Sigmoid colon (tissue), 7 donors: ENCODE measurements around the gene MITF. TPM values are rescaled to one million over a fixed set of nuclear protein-coding genes. Genes with fewer than 3 reads are reported as not detected.
A peak's percentile ranks its signal among the peaks of the same experiment; 100 is the strongest.

Experiments used
- DNase-seq: peaks from one replicate; pipeline ENCODE4 v3.0.0-alpha.2; 2019
- H3K27ac ChIP-seq, 4 donors: fragments of 200-600 bp; sonication (generic); one replicate each; pipeline ENCODE4 v1.5.1; 2016 to 2019; ENCODE audit warnings: mild to moderate bottlenecking in 1 of 4
- H3K27me3 ChIP-seq, 3 donors: fragments of 200-600 bp; sonication (generic); one replicate each; pipeline ENCODE4 v1.5.1; 2019; ENCODE audit warnings: mild to moderate bottlenecking in 1 of 3
- H3K36me3 ChIP-seq, 4 donors: fragments of 200-600 bp; sonication (generic); one replicate each; pipeline ENCODE4 v1.5.1; 2016 to 2019
- H3K4me1 ChIP-seq, 4 donors: fragments of 200-600 bp; sonication (generic); one replicate each; pipeline ENCODE4 v1.5.1; 2017 to 2019
- H3K4me3 ChIP-seq, 4 donors: fragments of 200-600 bp; sonication (generic); one replicate each; pipeline ENCODE4 v1.5.1; 2017 to 2019; ENCODE audit warnings: mild to moderate bottlenecking in 2 of 4, moderate library complexity in 1 of 4
- H3K9me3 ChIP-seq, 4 donors: fragments of 200-600 bp in 3 of 4; sonication (generic) in 3 of 4; one replicate each; pipeline versions ENCODE4 v1.5.1 to v1.6.1; 2013 to 2019
- EP300 ChIP-seq, 4 donors: sonication (generic); formaldehyde crosslinking; IDR thresholded peaks; one replicate each; pipeline ENCODE4 v1.6.1; 2017; ENCODE audit warnings: antibody characterized with exemption in 4 of 4
- POLR2A ChIP-seq, 2 donors: fragments of 450-650 bp; IDR thresholded peaks; one replicate each; pipeline ENCODE4 v1.6.1; 2016; ENCODE audit warnings: antibody characterized with exemption in 2 of 2, mild to moderate bottlenecking in 2 of 2, moderate library complexity in 2 of 2
- POLR2AphosphoS5 ChIP-seq, 4 donors: sonication (generic); formaldehyde crosslinking; IDR thresholded peaks; one replicate each; pipeline ENCODE4 v1.6.1; 2017; ENCODE audit warnings: antibody characterized with exemption in 4 of 4
- WGBS, 2 donors: extraction: QIAGEN DNeasy Blood & Tissue Kit; methylation state at CpG; one replicate each; pipeline ENCODE4 v1.1.7; 2013; 5-methylcytosine and 5-hydroxymethylcytosine counted together
- intact Hi-C: fragments of 100-400 bp; cut with DNase I; formaldehyde crosslinking; loops from one replicate; pipeline ENCODE4 v1.15.1; 2023
- polyA plus RNA-seq, 3 donors: library from polyadenylated mRNA; stranded (reverse); fragments of 200-250 nt; gene quantifications; one replicate each; pipeline ENCODE4 v1.2.3, GENCODE V29; 2013
- total RNA-seq, 4 donors: library from RNA; depleted of rRNA; stranded (reverse); fragments of >200 nt; gene quantifications; one replicate each; pipeline ENCODE4 v1.1.0, GENCODE V29; 2016
- TF ChIP-seq, protein P1 (sequence below), 4 experiments: fragments of 450-650 bp in 3 of 4; fragments of 200-600 bp in 1 of 4; IDR thresholded peaks; one replicate each; pipeline ENCODE4 v1.5.1; 2016 to 2019; ENCODE audit warnings: antibody characterized with exemption in 4 of 4, mild to moderate bottlenecking in 3 of 4, moderate library complexity in 2 of 4
- donor health status: healthy with polysubstance abuse.
- donor health status: Bipolar disorder and iron deficiency.
- donor health status: healthy.

Gene MITF
- total and polyA plus RNA-seq, 7 donors = 2.1 to 73.2 (median 65.4) TPM

DNA sequence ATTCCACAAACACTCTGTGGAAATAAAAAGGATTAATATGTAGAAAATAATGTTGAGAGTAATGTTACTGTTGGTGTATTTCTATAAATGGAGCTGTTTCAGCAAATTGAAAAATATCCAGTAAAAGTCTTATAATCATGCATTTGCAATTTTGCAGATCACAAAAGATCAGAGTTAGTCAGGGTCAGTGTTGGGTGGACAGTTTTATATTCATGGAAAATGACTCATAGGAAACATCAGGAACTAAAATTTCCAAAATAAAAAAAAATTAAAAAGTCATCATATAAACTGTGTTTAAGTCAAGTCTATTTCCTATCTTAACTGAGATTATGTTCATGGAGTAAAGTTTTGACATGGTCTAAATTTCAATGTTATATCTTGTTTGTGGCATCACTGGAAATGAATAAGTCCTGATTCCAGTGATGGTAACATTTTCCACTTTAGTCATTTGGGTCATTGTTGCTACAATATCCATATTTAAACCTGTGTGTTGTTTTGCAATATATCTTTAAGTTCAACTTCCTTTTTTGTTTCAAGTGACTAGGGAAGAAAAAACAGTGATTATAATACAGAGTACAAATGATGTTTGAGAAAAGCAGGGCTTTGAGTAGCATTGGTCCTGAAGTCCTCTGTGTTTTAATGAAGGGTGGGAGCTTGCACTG is 37.8 kb downstream of the MITF start:
- intact Hi-C loops = no loop called here
- no peaks in the 10 kb centered on the region for H3K36me3 ChIP-seq
- no peak overlapping the region for H3K27ac ChIP-seq
- H3K27me3 ChIP-seq = no peaks in the 10 kb centered on the region
- TF ChIP-seq EP300 (IDR thresholded peaks at IDR 0.05) (no peak), POLR2A (IDR thresholded peaks at IDR 0.05) (no peak), POLR2AphosphoS5 (IDR thresholded peaks at IDR 0.05) (no peak)
- TF ChIP-seq, protein P1, sequence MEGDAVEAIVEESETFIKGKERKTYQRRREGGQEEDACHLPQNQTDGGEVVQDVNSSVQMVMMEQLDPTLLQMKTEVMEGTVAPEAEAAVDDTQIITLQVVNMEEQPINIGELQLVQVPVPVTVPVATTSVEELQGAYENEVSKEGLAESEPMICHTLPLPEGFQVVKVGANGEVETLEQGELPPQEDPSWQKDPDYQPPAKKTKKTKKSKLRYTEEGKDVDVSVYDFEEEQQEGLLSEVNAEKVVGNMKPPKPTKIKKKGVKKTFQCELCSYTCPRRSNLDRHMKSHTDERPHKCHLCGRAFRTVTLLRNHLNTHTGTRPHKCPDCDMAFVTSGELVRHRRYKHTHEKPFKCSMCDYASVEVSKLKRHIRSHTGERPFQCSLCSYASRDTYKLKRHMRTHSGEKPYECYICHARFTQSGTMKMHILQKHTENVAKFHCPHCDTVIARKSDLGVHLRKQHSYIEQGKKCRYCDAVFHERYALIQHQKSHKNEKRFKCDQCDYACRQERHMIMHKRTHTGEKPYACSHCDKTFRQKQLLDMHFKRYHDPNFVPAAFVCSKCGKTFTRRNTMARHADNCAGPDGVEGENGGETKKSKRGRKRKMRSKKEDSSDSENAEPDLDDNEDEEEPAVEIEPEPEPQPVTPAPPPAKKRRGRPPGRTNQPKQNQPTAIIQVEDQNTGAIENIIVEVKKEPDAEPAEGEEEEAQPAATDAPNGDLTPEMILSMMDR (IDR thresholded peaks at IDR 0.05) = no peak
- H3K9me3 ChIP-seq = no peaks in the 10 kb centered on the region
- peaks cover 0 to 78% (median 55%) of the 10 kb centered on the region in 4 donors for H3K4me1 ChIP-seq
- no peak overlapping the region for H3K4me3 ChIP-seq
- DNase-seq = no peak

DNA sequence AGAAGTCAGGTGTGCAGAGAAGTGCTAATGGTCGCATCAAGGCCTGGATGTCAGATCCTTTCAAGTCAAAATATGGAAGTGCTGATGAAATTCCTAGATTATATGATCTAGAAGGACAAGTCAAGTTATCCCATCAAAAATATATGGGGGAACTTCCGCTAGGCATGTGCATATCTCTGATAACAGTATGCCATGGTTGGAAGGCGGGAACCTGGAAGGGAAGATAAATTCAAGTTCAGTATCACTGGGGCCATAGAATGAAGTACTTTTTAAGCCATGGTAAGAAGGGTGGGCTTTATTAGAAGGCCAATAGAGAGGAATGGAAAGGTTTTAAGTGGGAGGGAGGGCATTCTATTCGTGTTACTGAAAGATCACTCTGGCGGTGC is 38.3 kb downstream of the MITF start:
- H3K9me3 ChIP-seq = no peaks in the 10 kb centered on the region
- 91 to 93% methylated on average over 5 of the region's 5 CpGs for WGBS, 2 donors
- H3K36me3 ChIP-seq = no peaks in the 10 kb centered on the region
- H3K4me3 ChIP-seq = no peak overlapping the region
- no peak for TF ChIP-seq EP300 (IDR thresholded peaks at IDR 0.05)
- TF ChIP-seq POLR2AphosphoS5 (IDR thresholded peaks at IDR 0.05) = no peak
- TF ChIP-seq, protein P1 (IDR thresholded peaks at IDR 0.05) = no peak
- no peak for TF ChIP-seq POLR2A (IDR thresholded peaks at IDR 0.05)
- peaks cover 0 to 78% (median 53%) of the 10 kb centered on the region in 4 donors for H3K4me1 ChIP-seq
- intact Hi-C loops = no loop called here
- H3K27ac ChIP-seq = no peak overlapping the region
- no peak for DNase-seq
- no peaks in the 10 kb centered on the region for H3K27me3 ChIP-seq

DNA sequence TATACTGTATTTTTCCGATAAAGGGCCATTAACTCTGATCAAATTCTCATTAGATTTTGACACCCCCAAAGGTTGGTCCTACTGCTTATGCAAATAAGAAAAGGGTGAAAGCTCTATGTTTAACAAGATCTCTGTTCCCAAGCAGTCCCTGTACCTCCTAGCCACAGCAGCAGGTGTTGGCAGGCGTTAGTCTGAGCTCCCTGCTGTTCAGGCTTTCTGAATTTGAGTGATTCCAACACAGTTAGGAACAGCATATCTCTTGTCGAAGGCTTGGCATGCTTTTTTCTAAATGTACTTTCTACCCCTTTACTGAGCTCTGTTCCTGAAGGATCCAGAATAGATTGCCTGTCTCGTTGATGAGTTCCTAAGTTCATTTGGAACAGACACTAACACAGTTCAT is 42.3 kb downstream of the MITF start:
- no peaks in the 10 kb centered on the region for H3K36me3 ChIP-seq
- no peak overlapping the region for H3K4me3 ChIP-seq
- intact Hi-C loops = no loop called here
- peak overlapping the region in 3 of 4 donors; percentile 30 to 77 (median 47) for H3K27ac ChIP-seq
- peaks cover 0 to 75% (median 49%) of the 10 kb centered on the region in 4 donors for H3K4me1 ChIP-seq
- TF ChIP-seq, protein P1 (IDR thresholded peaks at IDR 0.05) = no peak
- TF ChIP-seq POLR2AphosphoS5 (IDR thresholded peaks at IDR 0.05) = peak in 1 of 4 donors; percentile 32
- DNase-seq = no peak
- WGBS, 2 donors = 76 to 79% methylated on average over 4 of the region's 4 CpGs
- H3K27me3 ChIP-seq = no peaks in the 10 kb centered on the region
- no peaks in the 10 kb centered on the region for H3K9me3 ChIP-seq

DNA sequence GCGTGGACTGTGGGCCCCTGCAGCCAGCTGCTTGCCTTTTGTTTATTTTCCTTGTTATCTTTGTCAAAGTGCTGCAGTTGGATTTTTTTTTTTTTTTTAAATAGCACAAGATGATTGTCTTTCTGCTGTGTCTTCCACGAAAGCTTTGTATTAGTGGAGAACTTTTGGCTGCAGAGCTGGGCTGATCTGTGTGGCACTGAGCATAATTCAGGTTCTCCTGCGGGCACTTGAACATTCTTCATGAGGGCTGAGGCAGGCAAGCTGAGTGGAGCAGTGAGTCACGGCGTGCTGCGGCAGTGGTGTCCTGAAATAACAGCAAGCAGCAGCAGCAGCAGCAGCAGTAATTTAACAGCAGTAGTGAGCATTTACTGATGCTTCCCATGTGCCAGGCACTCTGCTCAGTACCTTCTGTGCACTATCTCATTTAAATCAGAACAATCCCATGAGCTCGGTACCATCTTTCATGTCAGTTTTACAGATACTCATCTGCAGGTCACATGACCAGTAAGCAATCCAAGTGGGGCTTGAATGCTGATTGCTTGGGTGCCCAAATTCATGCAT is 45.8 kb downstream of the MITF start:
- TF ChIP-seq EP300 (IDR thresholded peaks at IDR 0.05) = peak in 1 of 4 donors; percentile 16
- peak; percentile 34 to 63 (median 50) for TF ChIP-seq POLR2AphosphoS5 (IDR thresholded peaks at IDR 0.05)
- no peak for TF ChIP-seq POLR2A (IDR thresholded peaks at IDR 0.05)
- TF ChIP-seq, protein P1 (IDR thresholded peaks at IDR 0.05) = no peak
- no peak overlapping the region for H3K4me3 ChIP-seq
- peak overlapping the region; percentile 58 to 86 (median 76) for H3K27ac ChIP-seq
- no peaks in the 10 kb centered on the region for H3K27me3 ChIP-seq
- no peaks in the 10 kb centered on the region for H3K9me3 ChIP-seq
- intact Hi-C loops = loop anchor here (2.0 kb wide), 1 partner anchor 40 kb away; no protein-coding TSS in a partner anchor
- H3K36me3 ChIP-seq = no peaks in the 10 kb centered on the region
- peak; percentile 89 for DNase-seq
- peaks cover 0 to 79% (median 56%) of the 10 kb centered on the region in 4 donors for H3K4me1 ChIP-seq
- WGBS, 2 donors = 66 to 69% methylated on average over 7 of the region's 7 CpGs
